Sigmoid colon (tissue), 7 donors: ENCODE results near the gene ZNHIT3. TPM values are rescaled to one million over a fixed set of nuclear protein-coding genes. Genes with fewer than 3 reads are reported as not detected.
A peak's percentile ranks its signal among the peaks of the same experiment; 100 is the strongest.

ENCODE experiments used
- DNase-seq: peaks from one replicate; pipeline ENCODE4 v3.0.0-alpha.2; 2019
- H3K27ac ChIP-seq, 4 donors: fragments of 200-600 bp; sonication (generic); one replicate each; pipeline ENCODE4 v1.5.1; 2016 to 2019; ENCODE audit warnings: mild to moderate bottlenecking in 1 of 4
- H3K27me3 ChIP-seq, 3 donors: fragments of 200-600 bp; sonication (generic); one replicate each; pipeline ENCODE4 v1.5.1; 2019; ENCODE audit warnings: mild to moderate bottlenecking in 1 of 3
- H3K36me3 ChIP-seq, 4 donors: fragments of 200-600 bp; sonication (generic); one replicate each; pipeline ENCODE4 v1.5.1; 2016 to 2019
- H3K4me1 ChIP-seq, 4 donors: fragments of 200-600 bp; sonication (generic); one replicate each; pipeline ENCODE4 v1.5.1; 2017 to 2019
- H3K4me3 ChIP-seq, 4 donors: fragments of 200-600 bp; sonication (generic); one replicate each; pipeline ENCODE4 v1.5.1; 2017 to 2019; ENCODE audit warnings: mild to moderate bottlenecking in 2 of 4, moderate library complexity in 1 of 4
- H3K9me3 ChIP-seq, 4 donors: fragments of 200-600 bp in 3 of 4; sonication (generic) in 3 of 4; one replicate each; pipeline versions ENCODE4 v1.5.1 to v1.6.1; 2013 to 2019
- CTCF ChIP-seq, 4 experiments: fragments of 450-650 bp in 3 of 4; fragments of 200-600 bp in 1 of 4; IDR thresholded peaks; one replicate each; pipeline ENCODE4 v1.5.1; 2016 to 2019; ENCODE audit warnings: antibody characterized with exemption in 4 of 4, mild to moderate bottlenecking in 3 of 4, moderate library complexity in 2 of 4
- EP300 ChIP-seq, 4 donors: sonication (generic); formaldehyde crosslinking; IDR thresholded peaks; one replicate each; pipeline ENCODE4 v1.6.1; 2017; ENCODE audit warnings: antibody characterized with exemption in 4 of 4
- POLR2A ChIP-seq, 2 donors: fragments of 450-650 bp; IDR thresholded peaks; one replicate each; pipeline ENCODE4 v1.6.1; 2016; ENCODE audit warnings: antibody characterized with exemption in 2 of 2, mild to moderate bottlenecking in 2 of 2, moderate library complexity in 2 of 2
- POLR2AphosphoS5 ChIP-seq, 4 donors: sonication (generic); formaldehyde crosslinking; IDR thresholded peaks; one replicate each; pipeline ENCODE4 v1.6.1; 2017; ENCODE audit warnings: antibody characterized with exemption in 4 of 4
- WGBS, 2 donors: extraction: QIAGEN DNeasy Blood & Tissue Kit; methylation state at CpG; one replicate each; pipeline ENCODE4 v1.1.7; 2013; 5-methylcytosine and 5-hydroxymethylcytosine counted together
- intact Hi-C: fragments of 100-400 bp; cut with DNase I; formaldehyde crosslinking; loops from one replicate; pipeline ENCODE4 v1.15.1; 2023
- polyA plus RNA-seq, 3 donors: library from polyadenylated mRNA; stranded (reverse); fragments of 200-250 nt; gene quantifications; one replicate each; pipeline ENCODE4 v1.2.3, GENCODE V29; 2013
- total RNA-seq, 4 donors: library from RNA; depleted of rRNA; stranded (reverse); fragments of >200 nt; gene quantifications; one replicate each; pipeline ENCODE4 v1.1.0, GENCODE V29; 2016
- donor health status: healthy with polysubstance abuse.
- donor health status: Bipolar disorder and iron deficiency.
- donor health status: healthy.

The ZNHIT3 gene
- total and polyA plus RNA-seq, 7 donors = 31.0 to 60.7 (median 49.9) TPM

GRCh38 chr17:36464765-36465088, 21.8 kb upstream of the ZNHIT3 start:
- Histone ChIP-seq H3K4me3 (no peak overlapping the region), H3K27ac (no peak overlapping the region), H3K36me3 (no peaks in the 10 kb centered on the region), H3K4me1 (peaks cover 0 to 5% (median 0%) of the 10 kb centered on the region in 4 donors), H3K27me3 (peaks cover 13 to 63% (median 29%) of the 10 kb centered on the region in 3 donors), H3K9me3 (no peaks in the 10 kb centered on the region)
- 17 to 30% methylated on average over 21 of the region's 21 CpGs for WGBS, 2 donors
- DNase-seq = no peak
- intact Hi-C loops = no loop called here
- TF ChIP-seq EP300 (IDR thresholded peaks at IDR 0.05) = no peak
- no peak for TF ChIP-seq CTCF (IDR thresholded peaks at IDR 0.05)
- no peak for TF ChIP-seq POLR2A (IDR thresholded peaks at IDR 0.05)
- no peak for TF ChIP-seq POLR2AphosphoS5 (IDR thresholded peaks at IDR 0.05)

- H3K27ac ChIP-seq = no peak overlapping the region
- intact Hi-C loops = no loop called here
- 69 to 73% methylated on average over 18 of the region's 18 CpGs for WGBS, 2 donors
- TF ChIP-seq POLR2A (IDR thresholded peaks at IDR 0.05) (no peak), EP300 (IDR thresholded peaks at IDR 0.05) (no peak), POLR2AphosphoS5 (IDR thresholded peaks at IDR 0.05) (no peak), CTCF (IDR thresholded peaks at IDR 0.05) (no peak)
- DNase-seq = peak; percentile 25
- H3K27me3 ChIP-seq = peaks cover 8 to 43% (median 22%) of the 10 kb centered on the region in 3 donors
- no peaks in the 10 kb centered on the region for H3K36me3 ChIP-seq
- peaks cover 0 to under 1% (median 0%) of the 10 kb centered on the region in 4 donors for H3K4me1 ChIP-seq
- no peaks in the 10 kb centered on the region for H3K9me3 ChIP-seq
- H3K4me3 ChIP-seq = no peak overlapping the region
Observed at GRCh38 chr17:36468903-36469635, 17.4 kb upstream of the ZNHIT3 start.

- intact Hi-C loops = no loop called here
- 71 to 76% methylated on average over 7 of the region's 7 CpGs for WGBS, 2 donors
- Histone ChIP-seq H3K27ac (no peak overlapping the region), H3K9me3 (no peaks in the 10 kb centered on the region), H3K36me3 (no peaks in the 10 kb centered on the region), H3K27me3 (peaks cover 2 to 37% (median 15%) of the 10 kb centered on the region in 3 donors), H3K4me1 (no peaks in the 10 kb centered on the region), H3K4me3 (no peak overlapping the region)
- peak; percentile 0 for DNase-seq
- TF ChIP-seq POLR2A (IDR thresholded peaks at IDR 0.05) (no peak), EP300 (IDR thresholded peaks at IDR 0.05) (no peak), CTCF (IDR thresholded peaks at IDR 0.05) (no peak), POLR2AphosphoS5 (IDR thresholded peaks at IDR 0.05) (no peak)
Observed at GRCh38 chr17:36469733-36470132, 16.7 kb upstream of the ZNHIT3 start.

GRCh38 chr17:36470499-36470898, 16.0 kb upstream of the ZNHIT3 start:
- Histone ChIP-seq H3K4me1 (no peaks in the 10 kb centered on the region), H3K36me3 (no peaks in the 10 kb centered on the region), H3K27me3 (peaks cover 0 to 29% (median 7%) of the 10 kb centered on the region in 3 donors), H3K9me3 (no peaks in the 10 kb centered on the region), H3K27ac (no peak overlapping the region), H3K4me3 (no peak overlapping the region)
- intact Hi-C loops = no loop called here
- TF ChIP-seq EP300 (IDR thresholded peaks at IDR 0.05) (no peak), POLR2A (IDR thresholded peaks at IDR 0.05) (no peak), POLR2AphosphoS5 (IDR thresholded peaks at IDR 0.05) (no peak), CTCF (IDR thresholded peaks at IDR 0.05) (no peak)
- DNase-seq = no peak

GRCh38 chr17:36474571-36474970, 11.9 kb upstream of the ZNHIT3 start:
- no peaks in the 10 kb centered on the region for H3K9me3 ChIP-seq
- TF ChIP-seq POLR2AphosphoS5 (IDR thresholded peaks at IDR 0.05) (no peak), CTCF (IDR thresholded peaks at IDR 0.05) (no peak), EP300 (IDR thresholded peaks at IDR 0.05) (no peak), POLR2A (IDR thresholded peaks at IDR 0.05) (no peak)
- H3K27ac ChIP-seq = no peak overlapping the region
- no peaks in the 10 kb centered on the region for H3K36me3 ChIP-seq
- no peaks in the 10 kb centered on the region for H3K4me1 ChIP-seq
- no peak overlapping the region for H3K4me3 ChIP-seq
- 39 to 56% methylated on average over 7 of the region's 7 CpGs for WGBS, 2 donors
- no peak for DNase-seq
- H3K27me3 ChIP-seq = peaks cover 0 to 5% (median 0%) of the 10 kb centered on the region in 3 donors
- intact Hi-C loops = no loop called here
